Neural cell (in vitro differentiated cells): ENCODE measurements around the gene TYW5.

Experiments used
- EP300 ChIP-seq: fragments of 450-650 bp; conservative IDR thresholded peaks from 2 replicates; pipeline ENCODE4 v1.6.1; 2014; ENCODE audit warnings: antibody characterized with exemption, mild to moderate bottlenecking, moderate library complexity; ENCODE audit not compliant: poor library complexity, severe bottlenecking
- POLR2AphosphoS5 ChIP-seq: IDR thresholded peaks from 2 replicates; pipeline ENCODE4 v1.6.1; 2012
- REST ChIP-seq: IDR thresholded peaks from 2 replicates; pipeline ENCODE4 v1.6.1; 2012; ENCODE audit warnings: borderline replicate concordance
- SMC3 ChIP-seq: fragments of 450-650 bp; conservative IDR thresholded peaks from 2 replicates; pipeline ENCODE4 v1.6.1; 2014; ENCODE audit warnings: antibody characterized with exemption, mild to moderate bottlenecking, moderate library complexity; ENCODE audit not compliant: poor library complexity
- TF ChIP-seq, protein P1 (sequence below): fragments of 450-650 bp; IDR thresholded peaks from 2 replicates; pipeline ENCODE4 v1.5.1; 2014; ENCODE audit warnings: antibody characterized with exemption, mild to moderate bottlenecking, moderate library complexity; ENCODE audit not compliant: poor library complexity, severe bottlenecking

- no peak for TF ChIP-seq SMC3
- TF ChIP-seq EP300 = no peak
- no peak for TF ChIP-seq POLR2AphosphoS5
- TF ChIP-seq, protein P1, sequence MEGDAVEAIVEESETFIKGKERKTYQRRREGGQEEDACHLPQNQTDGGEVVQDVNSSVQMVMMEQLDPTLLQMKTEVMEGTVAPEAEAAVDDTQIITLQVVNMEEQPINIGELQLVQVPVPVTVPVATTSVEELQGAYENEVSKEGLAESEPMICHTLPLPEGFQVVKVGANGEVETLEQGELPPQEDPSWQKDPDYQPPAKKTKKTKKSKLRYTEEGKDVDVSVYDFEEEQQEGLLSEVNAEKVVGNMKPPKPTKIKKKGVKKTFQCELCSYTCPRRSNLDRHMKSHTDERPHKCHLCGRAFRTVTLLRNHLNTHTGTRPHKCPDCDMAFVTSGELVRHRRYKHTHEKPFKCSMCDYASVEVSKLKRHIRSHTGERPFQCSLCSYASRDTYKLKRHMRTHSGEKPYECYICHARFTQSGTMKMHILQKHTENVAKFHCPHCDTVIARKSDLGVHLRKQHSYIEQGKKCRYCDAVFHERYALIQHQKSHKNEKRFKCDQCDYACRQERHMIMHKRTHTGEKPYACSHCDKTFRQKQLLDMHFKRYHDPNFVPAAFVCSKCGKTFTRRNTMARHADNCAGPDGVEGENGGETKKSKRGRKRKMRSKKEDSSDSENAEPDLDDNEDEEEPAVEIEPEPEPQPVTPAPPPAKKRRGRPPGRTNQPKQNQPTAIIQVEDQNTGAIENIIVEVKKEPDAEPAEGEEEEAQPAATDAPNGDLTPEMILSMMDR = no peak
- no peak for TF ChIP-seq REST
Measured at GRCh38 chr2:199911877-199912161, 43.5 kb downstream of the TYW5 start.
